HepG2 (cell line): ENCODE results near the gene OPRL1. TPM values are rescaled to one million over a fixed set of nuclear protein-coding genes. Genes with fewer than 3 reads are reported as not detected.
A peak's percentile ranks its signal among the peaks of the same experiment; 100 is the strongest.

Experiments
- AHDC1 ChIP-seq: sonication (generic); formaldehyde crosslinking; IDR thresholded peaks from 2 replicates; pipeline ENCODE4 v1.5.1; 2020; ENCODE audit warnings: mild to moderate bottlenecking, missing genetic modification reagents, borderline replicate concordance
- CBX1 ChIP-seq: IDR thresholded peaks from one replicate; pipeline ENCODE4 v1.6.1; 2016; ENCODE audit warnings: antibody characterized with exemption, low read depth
- CCAR2 ChIP-seq: fragments of 200-400 bp; formaldehyde crosslinking; optimal IDR thresholded peaks from 2 replicates; pipeline ENCODE3; 2018; ENCODE audit warnings: low read depth, mild to moderate bottlenecking, low read length, moderate library complexity
- CREB1 ChIP-seq, 2 experiments: fragments of 450-650 bp in 1 of 2; IDR thresholded peaks; 2 replicates each; pipeline ENCODE4 v1.6.1; 2016 to 2017; ENCODE audit warnings: control low read depth in 1 of 2, mild to moderate bottlenecking in 1 of 2, missing compliant biosample characterization in 1 of 2, missing genetic modification characterization in 1 of 2
- EED ChIP-seq: sonication (generic); formaldehyde crosslinking; IDR thresholded peaks from 2 replicates; pipeline ENCODE4 v1.5.0; 2020; ENCODE audit warnings: mild to moderate bottlenecking, missing genetic modification reagents
- HNRNPUL1 ChIP-seq: fragments of 200-400 bp; formaldehyde crosslinking; IDR thresholded peaks from 2 replicates; pipeline ENCODE4 v1.6.1; 2017; ENCODE audit warnings: low read depth, mild to moderate bottlenecking, low read length, moderate library complexity
- MED13 ChIP-seq: sonication (generic); formaldehyde crosslinking; IDR thresholded peaks from 2 replicates; pipeline ENCODE4 v1.5.0; 2020; ENCODE audit warnings: missing genetic modification reagents
- NFYC ChIP-seq: IDR thresholded peaks from 2 replicates; pipeline ENCODE4 v1.6.1; 2016; ENCODE audit warnings: missing genetic modification reagents, missing compliant biosample characterization
- ONECUT2 ChIP-seq: sonication (generic); formaldehyde crosslinking; IDR thresholded peaks from 2 replicates; pipeline ENCODE4 v1.4.0; 2020; ENCODE audit warnings: missing genetic modification reagents
- SAFB2 ChIP-seq: sonication (generic); formaldehyde crosslinking; IDR thresholded peaks from 2 replicates; pipeline ENCODE4 v1.5.1; 2020; ENCODE audit warnings: missing genetic modification reagents, low read depth, mild to moderate bottlenecking, borderline replicate concordance
- SRY ChIP-seq: sonication (generic); formaldehyde crosslinking; IDR thresholded peaks from 2 replicates; pipeline ENCODE4 v1.8.0; 2022; ENCODE audit warnings: mild to moderate bottlenecking, missing genetic modification reagents
- TARDBP ChIP-seq: sonication (generic); formaldehyde crosslinking; IDR thresholded peaks from 2 replicates; pipeline ENCODE4 v1.8.0; 2022; ENCODE audit warnings: mild to moderate bottlenecking, missing genetic modification reagents
- TBP ChIP-seq: sonication (generic); formaldehyde crosslinking; IDR thresholded peaks from 2 replicates; pipeline ENCODE4 v1.5.0; 2020; ENCODE audit warnings: missing genetic modification reagents
- ZFP36L2 ChIP-seq: sonication (generic); formaldehyde crosslinking; IDR thresholded peaks from 2 replicates; pipeline ENCODE4 v1.4.0; 2020; ENCODE audit warnings: missing genetic modification reagents
- ZNF101 ChIP-seq: sonication (generic); formaldehyde crosslinking; IDR thresholded peaks from 2 replicates; pipeline ENCODE4 v1.4.0; 2020; ENCODE audit warnings: mild to moderate bottlenecking, low read depth, missing genetic modification reagents, borderline replicate concordance
- ZNF205 ChIP-seq: IDR thresholded peaks from 2 replicates; pipeline ENCODE4 v1.6.1; 2018; ENCODE audit warnings: missing biosample characterization, missing genetic modification reagents
- ZNF263 ChIP-seq: sonication (generic); formaldehyde crosslinking; IDR thresholded peaks from 2 replicates; pipeline ENCODE4 v1.4.0; 2020; ENCODE audit warnings: missing genetic modification reagents
- ZNF629 ChIP-seq: sonication (generic); formaldehyde crosslinking; conservative IDR thresholded peaks from 2 replicates; pipeline ENCODE4 v1.5.0; 2020; ENCODE audit warnings: missing genetic modification reagents
- ZNF775 ChIP-seq: sonication (generic); formaldehyde crosslinking; IDR thresholded peaks from 2 replicates; pipeline ENCODE4 v1.4.0; 2020; ENCODE audit warnings: missing genetic modification reagents, mild to moderate bottlenecking, moderate library complexity, borderline replicate concordance
- polyA plus RNA-seq, 8 experiments: library from polyadenylated mRNA; depleted of rRNA in 3 of 8; stranded (reverse) in 7 of 8; unstranded in 1 of 8; fragments of >200 nt; fragmentation: Illumina TruSeq in 4 of 8; extraction: Trizol in 4 of 8; gene quantifications; 2 replicates each; pipeline versions ENCODE4 v1.2.1 to v1.2.3, GENCODE V29; 2011 to 2016; ENCODE audit warnings: low read depth in 4 of 8, missing spikeins in 1 of 8, mixed read lengths in 1 of 8; ENCODE audit not compliant: insufficient read depth in 1 of 8
- total RNA-seq, 5 experiments: library from RNA; depleted of rRNA; stranded (reverse); fragments of >200 nt; fragmentation: Illumina TruSeq; extraction: Trizol; gene quantifications; 2 replicates each; pipeline ENCODE4 v1.2.3, GENCODE V29; 2016; ENCODE audit warnings: low read depth in 1 of 5
- TF ChIP-seq, protein P1 (sequence below): sonication (generic); formaldehyde crosslinking; IDR thresholded peaks from 2 replicates; pipeline ENCODE4 v1.8.0; 2022; ENCODE audit warnings: mild to moderate bottlenecking, missing genetic modification reagents
- TF ChIP-seq, protein P2 (sequence below): IDR thresholded peaks from 2 replicates; pipeline ENCODE4 v1.6.1; 2016; ENCODE audit warnings: missing biosample characterization, missing genetic modification reagents, low read depth

The OPRL1 gene
- total and polyA plus RNA-seq, 2 of the 13 experiments (the other 11 are each of a cell fraction or from before 2014, with no cell fraction given), result 0.35 to 0.71 TPM

DNA sequence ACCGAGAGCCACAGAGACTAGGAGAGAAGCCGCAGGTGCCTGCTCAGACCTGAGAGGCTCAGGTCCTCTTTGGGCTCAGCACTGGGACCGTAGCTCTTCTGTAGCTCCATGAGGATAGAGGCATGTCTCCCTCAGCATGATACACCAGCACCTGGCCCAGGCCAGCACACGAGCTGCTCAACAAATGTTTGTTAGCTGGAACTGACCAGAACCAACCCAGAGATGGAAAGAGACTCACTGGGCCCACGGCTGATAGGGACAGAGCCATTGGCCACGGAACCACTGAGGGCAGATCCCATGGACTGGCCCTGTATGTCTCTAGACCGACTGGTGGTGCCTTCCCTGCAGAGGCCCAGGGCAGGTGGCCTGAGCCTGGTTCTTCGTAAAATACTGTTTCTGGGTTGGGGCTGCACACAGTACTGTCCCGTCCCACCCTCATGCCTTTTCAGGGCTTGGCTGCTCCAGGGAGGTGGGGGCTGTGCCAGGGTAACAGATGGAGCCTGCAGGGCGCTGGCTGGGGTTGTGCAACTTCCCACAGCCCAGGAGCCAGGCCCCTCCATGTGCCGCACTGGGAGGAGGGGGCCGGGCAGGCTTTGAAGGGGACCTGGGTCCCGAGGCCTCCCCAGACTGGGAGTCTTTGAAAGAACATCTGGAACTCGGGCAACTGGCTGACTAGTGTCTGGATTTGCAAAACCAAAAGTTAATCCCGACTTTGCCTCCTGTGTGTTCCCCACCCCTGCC lies 38.7 kb upstream of the OPRL1 start (continued):
- TF ChIP-seq, protein P1, sequence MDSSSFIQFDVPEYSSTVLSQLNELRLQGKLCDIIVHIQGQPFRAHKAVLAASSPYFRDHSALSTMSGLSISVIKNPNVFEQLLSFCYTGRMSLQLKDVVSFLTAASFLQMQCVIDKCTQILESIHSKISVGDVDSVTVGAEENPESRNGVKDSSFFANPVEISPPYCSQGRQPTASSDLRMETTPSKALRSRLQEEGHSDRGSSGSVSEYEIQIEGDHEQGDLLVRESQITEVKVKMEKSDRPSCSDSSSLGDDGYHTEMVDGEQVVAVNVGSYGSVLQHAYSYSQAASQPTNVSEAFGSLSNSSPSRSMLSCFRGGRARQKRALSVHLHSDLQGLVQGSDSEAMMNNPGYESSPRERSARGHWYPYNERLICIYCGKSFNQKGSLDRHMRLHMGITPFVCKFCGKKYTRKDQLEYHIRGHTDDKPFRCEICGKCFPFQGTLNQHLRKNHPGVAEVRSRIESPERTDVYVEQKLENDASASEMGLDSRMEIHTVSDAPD (CRISPR knock-in tag), result peak; percentile 90; the same call in 1 of the 2 replicates
- TF ChIP-seq ZNF775 (CRISPR knock-in tag) (peak; percentile 80; the same call in 1 of the 2 replicates), CCAR2 (no peak), EED (CRISPR knock-in tag) (peak; percentile 94), AHDC1 (CRISPR knock-in tag) (no peak), SAFB2 (CRISPR knock-in tag) (no peak), TARDBP (CRISPR knock-in tag) (peak; percentile 78; the same call in 1 of the 2 replicates), NFYC (CRISPR knock-in tag) (peak; percentile 44), HNRNPUL1 (no peak), ZNF101 (0 out of 2 replicates have a peak, but pooled peaks have one; percentile 62), CREB1 (IDR thresholded peaks at IDR 0.05) (no peak), CREB1 (CRISPR knock-in tag; IDR thresholded peaks at IDR 0.05) (no peak), ZNF205 (CRISPR knock-in tag) (no peak; the same call in 1 of the 2 replicates), MED13 (no peak), ZNF629 (CRISPR knock-in tag) (no peak; the same call in 1 of the 2 replicates), CBX1 (no peak), SRY (CRISPR knock-in tag) (no peak), ZNF263 (CRISPR knock-in tag) (peak; percentile 69; the same call in 1 of the 2 replicates), ONECUT2 (CRISPR knock-in tag) (no peak), ZFP36L2 (CRISPR knock-in tag) (no peak), TBP (CRISPR knock-in tag) (no peak)
- TF ChIP-seq, protein P2, sequence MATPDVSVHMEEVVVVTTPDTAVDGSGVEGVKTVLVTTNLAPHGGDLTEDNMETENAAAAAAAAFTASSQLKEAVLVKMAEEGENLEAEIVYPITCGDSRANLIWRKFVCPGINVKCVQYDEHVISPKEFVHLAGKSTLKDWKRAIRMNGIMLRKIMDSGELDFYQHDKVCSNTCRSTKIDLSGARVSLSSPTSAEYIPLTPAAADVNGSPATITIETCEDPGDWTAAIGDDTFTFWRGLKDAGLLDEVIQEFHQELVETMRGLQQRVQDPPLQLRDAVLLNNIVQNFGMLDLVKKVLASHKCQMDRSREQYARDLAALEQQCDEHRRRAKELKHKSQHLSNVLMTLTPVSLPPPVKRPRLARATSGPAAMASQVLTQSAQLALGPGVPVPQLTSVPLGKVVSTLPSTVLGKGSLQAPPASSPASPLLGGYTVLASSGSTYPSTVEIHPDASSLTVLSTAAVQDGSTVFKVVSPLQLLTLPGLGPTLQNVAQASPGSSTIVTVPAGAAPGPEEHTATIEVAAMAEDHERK (CRISPR knock-in tag), result no peak
